WTC11 (cell line): ENCODE results near the gene PLSCR4.

Experiments
- ATF6 ChIP-seq: sonication (generic); formaldehyde crosslinking; IDR thresholded peaks from 2 replicates; pipeline ENCODE4 v1.8.1; 2023; ENCODE audit warnings: mild to moderate bottlenecking, missing genetic modification reagents
- CTCF ChIP-seq: fragments of 200-600 bp; IDR thresholded peaks from 2 replicates; pipeline ENCODE4 v1.8.0; 2022; ENCODE audit warnings: antibody characterized with exemption
- SMAD3 ChIP-seq: sonication (generic); formaldehyde crosslinking; IDR thresholded peaks from 2 replicates; pipeline ENCODE4 v1.8.0; 2022; ENCODE audit warnings: missing genetic modification reagents, mild to moderate bottlenecking, borderline replicate concordance
- SP1 ChIP-seq: sonication (generic); formaldehyde crosslinking; conservative IDR thresholded peaks from 2 replicates; pipeline ENCODE4 v1.8.1; 2022; ENCODE audit warnings: missing genetic modification reagents
- USF2 ChIP-seq: sonication (generic); formaldehyde crosslinking; IDR thresholded peaks from 2 replicates; pipeline ENCODE4 v1.8.1; 2023; ENCODE audit warnings: mild to moderate bottlenecking, missing genetic modification reagents, moderate library complexity
- ZNF219 ChIP-seq: sonication (generic); formaldehyde crosslinking; IDR thresholded peaks from 2 replicates; pipeline ENCODE4 v1.8.0; 2023; ENCODE audit warnings: missing genetic modification reagents, mild to moderate bottlenecking, borderline replicate concordance
- ZNF423 ChIP-seq: fragments of 250-450 bp; sonication (Bioruptor Pico); IDR thresholded peaks from 2 replicates; pipeline ENCODE4 v2.1.2; 2022; ENCODE audit warnings: mild to moderate bottlenecking, moderate library complexity

- TF ChIP-seq CTCF (no peak), USF2 (CRISPR knock-in tag) (no peak), ZNF219 (CRISPR knock-in tag) (no peak), SP1 (CRISPR knock-in tag) (no peak), ZNF423 (CRISPR knock-in tag) (no peak), SMAD3 (CRISPR knock-in tag) (no peak), ATF6 (CRISPR knock-in tag) (no peak)
Measured at GRCh38 chr3:146262371-146263110, 11.6 kb upstream of the PLSCR4 start.
